ENCODE results near the gene WASF2. TPM values are rescaled to one million over a fixed set of nuclear protein-coding genes. Genes with fewer than 3 reads are reported as not detected.
"Not testable (repeated sequence)": the region's sequence is repeated elsewhere in the genome, so short reads cannot be mapped to it uniquely, and the experiment has no call there.

The WASF2 gene
- total RNA-seq, 2 donors from 2014 or later, result 42.0 to 63.6 TPM

GRCh38 chr1:27392096-27392777 lies 97.7 kb downstream of the WASF2 start, which contains the start of gene GPR3:
GPR3 (plus strand) TSS chr1:27392622; CDS start chr1:27393799, 1,177 bp downstream.
- intact Hi-C loops (cut with DNase I), result loop anchor here (5.0 to 10.0 kb wide), 2 partner anchors 270 to 347 kb away; no protein-coding TSS in a partner anchor
- no peaks in the 10 kb centered on the region for H3K9me3 ChIP-seq
- H3K27me3 ChIP-seq (replicated peaks; ENCODE audit: insufficient read depth), result no peaks in the 10 kb centered on the region
- H3K4me1 ChIP-seq (replicated peaks), result peaks cover 14% of the 10 kb centered on the region
- H3K27ac ChIP-seq, result peak within 1 kb of the TSS; percentile 15 to 63
- H3K4me3 ChIP-seq, result peak within 1 kb of the TSS; percentile 21 to 40
- no peaks in the 10 kb centered on the region for H3K36me3 ChIP-seq
- peak; percentile 88 for DNase-seq (ENCODE audit: low spot score)
- 1% methylated on average over 56 of the region's 69 CpGs for WGBS
- TF ChIP-seq POLR2AphosphoS5 (IDR thresholded peaks at IDR 0.05), result peak; percentile 86
- TF ChIP-seq CTCF (IDR thresholded peaks at IDR 0.05), result peak; percentile 21 to 75 (median 62)
- peak; percentile 32 for TF ChIP-seq POLR2A (IDR thresholded peaks at IDR 0.05)

- WGBS, result 11% methylated on average over 13 of the region's 13 CpGs
- Histone ChIP-seq H3K36me3 (no peaks in the 10 kb centered on the region), H3K27ac (peak overlapping the region; percentile 15 to 63), H3K4me3 (peak overlapping the region in 1 of 2 donors; percentile 40), H3K4me1 (replicated peaks) (peaks cover 14% of the 10 kb centered on the region), H3K9me3 (no peaks in the 10 kb centered on the region), H3K27me3 (replicated peaks; ENCODE audit: insufficient read depth) (no peaks in the 10 kb centered on the region)
- intact Hi-C loops (cut with DNase I), result loop anchor here (5.0 to 10.0 kb wide), 2 partner anchors 271 to 347 kb away; no protein-coding TSS in a partner anchor
- DNase-seq (ENCODE audit: low spot score), result peak; percentile 50
- no peak for TF ChIP-seq CTCF (IDR thresholded peaks at IDR 0.05)
- TF ChIP-seq POLR2AphosphoS5 (IDR thresholded peaks at IDR 0.05), result peak; percentile 15
- peak; percentile 14 for TF ChIP-seq POLR2A (IDR thresholded peaks at IDR 0.05)
Measured at GRCh38 chr1:27391511-27392095, 98.4 kb downstream of the WASF2 start.

- 40% methylated on average over 5 of the region's 5 CpGs for WGBS
- Histone ChIP-seq H3K9me3 (no peaks in the 10 kb centered on the region), H3K36me3 (no peaks in the 10 kb centered on the region), H3K4me3 (no peak overlapping the region), H3K27me3 (replicated peaks; ENCODE audit: insufficient read depth) (no peaks in the 10 kb centered on the region), H3K27ac (no peak overlapping the region), H3K4me1 (replicated peaks) (peaks cover 14% of the 10 kb centered on the region)
- TF ChIP-seq POLR2AphosphoS5 (IDR thresholded peaks at IDR 0.05) (peak; percentile 65), POLR2A (IDR thresholded peaks at IDR 0.05) (no peak), CTCF (IDR thresholded peaks at IDR 0.05) (peak; percentile 89 to 96 (median 94))
- DNase-seq (ENCODE audit: low spot score), result peak; percentile 75
- intact Hi-C loops (cut with DNase I), result loop anchor here (2.0 to 10.0 kb wide), 2 partner anchors 32 to 284 kb away; no protein-coding TSS in a partner anchor
Measured at GRCh38 chr1:27388337-27389005, 101.5 kb downstream of the WASF2 start.

- not testable (repeated sequence) for H3K4me3 ChIP-seq; H3K36me3 ChIP-seq; H3K4me1 ChIP-seq (replicated peaks); H3K27me3 ChIP-seq (replicated peaks; ENCODE audit: insufficient read depth); H3K27ac ChIP-seq; DNase-seq (ENCODE audit: low spot score); H3K9me3 ChIP-seq
- 92% methylated on average over 3 of the region's 3 CpGs for WGBS
- intact Hi-C loops (cut with DNase I), result loop anchor here (10.0 kb wide), 1 partner anchor 280 kb away; no protein-coding TSS in a partner anchor
Measured at GRCh38 chr1:27384797-27385196, 105.2 kb downstream of the WASF2 start.

GRCh38 chr1:27383661-27384060 lies 106.3 kb downstream of the WASF2 start:
- Histone ChIP-seq H3K27me3 (replicated peaks; ENCODE audit: insufficient read depth) (no peaks in the 10 kb centered on the region), H3K4me3 (no peak overlapping the region), H3K27ac (no peak overlapping the region), H3K4me1 (replicated peaks) (peaks cover 4% of the 10 kb centered on the region), H3K9me3 (no peaks in the 10 kb centered on the region), H3K36me3 (no peaks in the 10 kb centered on the region)
- DNase-seq (ENCODE audit: low spot score), result no peak
- intact Hi-C loops (cut with DNase I), result loop anchor here (10.0 kb wide), 1 partner anchor 279 kb away; no protein-coding TSS in a partner anchor
- WGBS, result 83% methylated on average over 13 of the region's 13 CpGs
- TF ChIP-seq POLR2AphosphoS5 (IDR thresholded peaks at IDR 0.05) (no peak), POLR2A (IDR thresholded peaks at IDR 0.05) (no peak), CTCF (IDR thresholded peaks at IDR 0.05) (no peak)
